Stimulated activated CD8-positive, alpha-beta memory T cell treated with anti-CD3 and anti-CD28 coated beads, Interleukin-15, amount 100 ng/mL, for 24 hours (primary cell): ENCODE measurements around the gene NBEAL1.
"Not testable (repeated sequence)": the region's sequence is repeated elsewhere in the genome, so short reads cannot be mapped to it uniquely, and the experiment has no call there.

ENCODE experiments used
- DNase-seq: peaks from one replicate; pipeline ENCODE4 v3.0.0-alpha.2; 2020; ENCODE audit warnings: low read depth

The NBEAL1 gene

GRCh38 chr2:203115201-203115700, 100.6 kb downstream of the NBEAL1 start:
- DNase-seq: not testable (repeated sequence)

GRCh38 chr2:203122317-203122986, 107.8 kb downstream of the NBEAL1 start:
- no peak for DNase-seq

- DNase-seq: no peak
Observed at GRCh38 chr2:203126996-203127395, 112.3 kb downstream of the NBEAL1 start.

- no peak for DNase-seq
Observed at GRCh38 chr2:203135105-203135504, 120.4 kb downstream of the NBEAL1 start.

GRCh38 chr2:203143391-203143790, 128.7 kb downstream of the NBEAL1 start:
- DNase-seq: no peak

- DNase-seq: no peak
Observed at GRCh38 chr2:203149194-203149593, 134.5 kb downstream of the NBEAL1 start.

GRCh38 chr2:203155406-203155805, 140.7 kb downstream of the NBEAL1 start:
- DNase-seq: no peak

GRCh38 chr2:203162722-203163121, 148.0 kb downstream of the NBEAL1 start:
- not testable (repeated sequence) for DNase-seq

GRCh38 chr2:203164311-203164935, 149.7 kb downstream of the NBEAL1 start:
- DNase-seq: no peak

- DNase-seq: no peak
Observed at GRCh38 chr2:203167751-203168150, 153.1 kb downstream of the NBEAL1 start.

GRCh38 chr2:203170502-203170901, 155.8 kb downstream of the NBEAL1 start:
- no peak for DNase-seq

GRCh38 chr2:203175371-203175770, 160.7 kb downstream of the NBEAL1 start:
- DNase-seq: no peak

- DNase-seq: no peak
Observed at GRCh38 chr2:203177361-203177760, 162.7 kb downstream of the NBEAL1 start.

GRCh38 chr2:203185864-203186263, 171.2 kb downstream of the NBEAL1 start:
- DNase-seq: no peak

GRCh38 chr2:203190547-203190946, 175.9 kb downstream of the NBEAL1 start:
- DNase-seq: not testable (repeated sequence)

GRCh38 chr2:203191026-203191425, 176.4 kb downstream of the NBEAL1 start:
- DNase-seq: not testable (repeated sequence)

- DNase-seq: no peak
Observed at GRCh38 chr2:203191961-203192360, 177.3 kb downstream of the NBEAL1 start.

GRCh38 chr2:203195331-203196036, 180.8 kb downstream of the NBEAL1 start:
- DNase-seq: no peak

GRCh38 chr2:203200866-203201265, 186.2 kb downstream of the NBEAL1 start:
- DNase-seq: no peak

GRCh38 chr2:203201426-203201825, 186.8 kb downstream of the NBEAL1 start:
- DNase-seq: no peak

GRCh38 chr2:203209538-203209937, 194.9 kb downstream of the NBEAL1 start:
- no peak for DNase-seq

- no peak for DNase-seq
Observed at GRCh38 chr2:203225423-203226039, 210.9 kb downstream of the NBEAL1 start.

GRCh38 chr2:203229674-203230073, 215.0 kb downstream of the NBEAL1 start:
- DNase-seq: not testable (repeated sequence)
